NCI-H1048 (cell line): ENCODE data around the gene KRTAP17-1.

Source experiments
- DNase-seq: peaks from one replicate; lab custom pipeline; 2025; lab: John Stamatoyannopoulos, UW

KRTAP17-1 gene

DNA sequence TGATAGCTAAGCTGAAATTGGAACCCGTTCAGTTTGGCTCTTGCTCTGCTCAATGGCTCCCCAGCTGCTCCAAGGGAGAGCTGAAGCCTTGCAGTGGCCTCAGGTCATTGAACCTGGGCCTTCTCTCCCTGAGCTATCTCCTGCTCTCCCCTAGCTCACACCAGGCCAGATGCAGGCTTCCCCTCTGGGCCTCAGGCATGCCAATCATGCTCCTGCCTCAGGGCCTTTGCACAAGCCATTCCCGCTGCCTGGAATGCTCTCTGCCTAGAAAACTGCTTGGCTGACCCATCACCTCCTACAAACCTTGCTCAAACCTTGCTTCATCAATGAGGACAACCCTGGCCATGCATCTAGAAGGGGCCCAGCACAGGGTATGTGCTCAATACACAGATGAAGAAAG is 16.7 kb upstream of the KRTAP17-1 start:
- no peak for DNase-seq

DNA sequence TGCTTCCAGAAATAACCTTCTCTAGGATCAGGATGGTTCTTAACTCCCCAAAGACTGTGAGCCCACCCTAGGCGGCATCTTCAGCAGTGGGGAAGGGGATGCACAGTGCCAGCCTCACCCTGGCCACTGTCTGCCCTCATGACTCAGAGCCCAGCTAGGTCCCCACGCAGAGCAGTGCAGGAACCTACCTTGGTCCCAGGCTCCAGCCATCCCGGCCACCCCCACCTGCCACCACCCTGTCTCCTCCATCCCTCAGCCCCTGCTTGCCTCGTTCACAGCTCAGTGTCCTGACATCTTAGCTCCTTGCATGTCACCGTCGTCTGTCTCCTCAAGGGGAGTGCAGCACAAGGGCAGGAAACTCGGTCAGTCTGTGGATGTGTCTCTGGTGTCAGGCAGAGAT is 16.1 kb upstream of the KRTAP17-1 start:
- no peak for DNase-seq

DNA sequence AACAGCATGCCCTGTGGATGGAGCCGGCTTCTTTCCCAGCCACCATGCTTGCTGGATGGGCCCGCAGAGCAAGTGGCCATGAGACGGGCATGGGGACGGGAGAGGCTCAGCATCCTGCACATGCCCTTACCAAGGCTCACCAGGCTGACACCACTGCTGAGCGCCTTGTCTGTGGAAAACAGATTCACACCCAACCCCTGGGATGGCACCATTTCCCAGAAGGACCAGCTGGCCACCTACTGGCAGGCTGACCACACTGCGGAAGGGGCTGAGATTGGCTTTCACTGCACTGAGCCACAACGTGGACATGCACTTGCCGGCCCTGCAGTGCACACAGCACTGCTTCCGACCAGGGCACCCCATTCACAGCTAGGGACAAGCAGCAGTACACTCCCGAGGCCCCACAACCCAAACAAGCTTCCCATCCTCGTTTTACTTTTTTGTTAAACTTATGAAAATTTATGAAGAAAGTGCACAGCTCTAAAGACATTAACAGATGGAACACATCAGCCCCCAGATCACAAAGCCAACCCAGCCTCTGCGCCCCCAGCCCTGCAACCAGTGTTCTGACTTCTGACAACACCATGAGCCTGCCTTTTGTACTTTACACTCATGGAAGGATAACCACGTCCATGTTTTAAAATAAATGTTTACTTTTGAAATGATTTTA is 13.9 kb upstream of the KRTAP17-1 start:
- no peak for DNase-seq

DNA sequence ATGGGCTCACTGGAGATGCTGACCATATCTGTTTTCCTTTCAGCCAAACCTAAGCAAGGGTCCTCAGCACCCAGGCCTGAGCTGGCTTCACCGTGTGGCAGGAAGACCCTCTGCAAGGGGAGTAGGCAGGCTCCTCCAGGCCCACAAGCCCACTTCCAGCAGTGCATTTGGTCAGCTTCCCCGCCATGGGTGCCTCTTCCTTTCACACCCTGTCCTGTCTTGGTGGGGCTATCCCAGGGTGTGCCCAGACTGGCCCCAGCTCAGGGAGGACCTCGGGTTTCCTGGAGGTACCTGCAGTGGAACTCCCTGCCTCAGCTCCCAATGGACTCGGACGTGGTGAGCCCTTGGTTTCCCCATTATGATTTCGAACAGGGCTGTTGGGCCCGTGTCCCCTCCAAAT is 12.7 kb upstream of the KRTAP17-1 start:
- DNase-seq: no peak

DNA sequence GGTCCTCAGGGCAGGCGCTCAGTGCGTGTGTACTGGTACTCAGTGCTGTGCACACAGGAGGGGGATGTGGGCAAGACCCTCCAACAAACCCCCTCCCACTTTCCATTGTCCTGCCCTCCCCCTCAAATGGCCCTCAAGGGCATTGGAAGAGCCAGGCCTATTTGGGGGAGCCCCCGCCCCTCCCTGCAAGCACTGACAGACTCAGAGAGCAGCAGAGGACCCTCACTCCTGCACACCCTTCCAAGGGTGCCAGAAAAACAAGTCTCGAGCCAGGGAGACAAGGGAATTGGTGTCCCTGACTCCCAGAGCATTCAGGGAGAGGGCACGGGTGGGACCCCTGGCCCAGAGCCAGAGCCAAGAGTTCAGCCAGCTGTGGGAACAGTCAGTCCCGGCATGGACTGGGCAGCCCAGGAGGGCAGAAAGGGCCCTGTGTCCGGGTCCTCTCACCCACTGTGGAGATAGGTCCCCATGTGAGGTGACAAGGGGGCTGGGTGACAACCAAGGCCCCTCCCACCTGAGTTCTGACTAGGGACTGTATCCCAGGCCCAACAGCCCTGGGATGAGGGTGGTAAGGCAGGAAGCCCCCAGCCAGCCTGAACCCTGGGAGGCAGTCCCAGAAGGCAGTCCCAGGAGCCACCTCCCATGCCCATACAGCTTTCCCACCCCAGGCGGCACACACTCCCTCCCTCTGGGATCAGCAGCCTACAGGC is 12.1 kb upstream of the KRTAP17-1 start:
- no peak for DNase-seq

DNA sequence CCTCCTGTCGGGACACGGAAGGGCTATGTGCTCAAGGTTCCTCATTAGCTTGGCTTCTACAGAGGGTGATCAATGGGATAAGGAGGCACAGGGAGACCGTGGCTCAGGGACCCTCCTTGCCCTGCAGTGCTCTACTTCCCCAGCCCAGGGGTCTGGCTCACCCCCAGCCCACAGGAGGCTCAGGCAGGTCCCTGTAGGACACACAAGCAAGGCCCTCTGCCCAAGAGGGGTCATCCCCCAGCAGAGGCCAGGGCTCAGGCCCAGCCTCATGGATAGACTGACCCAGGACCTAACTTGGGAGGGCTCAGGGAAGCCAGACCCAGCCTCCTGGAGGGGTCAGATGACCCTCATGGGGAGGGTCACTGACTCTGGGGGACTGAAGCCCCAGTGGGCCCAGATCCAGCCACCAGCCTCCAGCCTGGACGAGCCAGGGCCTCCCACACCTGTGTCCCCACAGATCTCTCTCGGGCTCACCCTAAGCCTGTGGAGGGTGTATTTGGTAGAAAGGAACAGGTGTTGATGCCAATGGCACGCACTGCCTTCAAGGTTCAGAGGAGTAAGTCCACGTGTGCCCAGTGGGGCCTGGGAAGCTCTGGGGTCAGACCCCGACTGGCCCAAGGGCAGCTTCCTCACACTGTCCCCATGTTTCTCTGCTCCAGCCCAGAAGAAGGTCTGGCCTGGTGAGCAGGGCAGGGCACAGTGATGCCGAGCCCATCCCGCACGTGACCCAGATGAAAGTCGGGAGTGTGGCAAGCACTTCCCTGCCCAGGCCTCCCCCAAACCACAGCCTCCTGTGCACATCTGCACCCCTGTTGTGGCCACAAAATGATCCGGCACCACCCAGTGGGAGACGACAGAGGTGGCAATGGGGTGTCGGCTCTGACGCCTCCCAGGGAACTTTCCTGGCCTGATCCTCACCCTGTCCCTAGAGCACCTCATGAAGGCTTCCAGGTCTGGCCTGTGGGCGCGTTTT is 10.9 kb upstream of the KRTAP17-1 start:
- no peak for DNase-seq

DNA sequence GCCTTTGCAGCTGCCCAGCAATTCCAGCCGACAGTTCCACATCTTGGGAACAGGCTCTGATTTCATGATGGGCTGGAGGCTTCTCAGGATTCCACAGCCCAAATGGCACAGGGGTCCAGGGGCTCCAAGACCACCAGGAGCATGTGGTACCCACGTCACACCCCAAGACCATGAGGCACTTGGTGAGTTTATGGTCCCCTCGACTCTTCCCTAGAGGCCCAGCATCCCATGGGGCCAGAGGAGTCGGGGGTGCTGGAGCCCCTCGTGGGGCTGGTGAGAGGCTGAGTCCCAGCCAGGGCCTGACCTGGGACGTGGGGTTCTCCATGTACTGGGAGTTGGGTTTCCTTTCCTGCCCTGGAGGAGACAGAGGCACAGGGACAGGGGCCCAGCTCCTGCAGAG is 10.1 kb upstream of the KRTAP17-1 start:
- DNase-seq: no peak

DNA sequence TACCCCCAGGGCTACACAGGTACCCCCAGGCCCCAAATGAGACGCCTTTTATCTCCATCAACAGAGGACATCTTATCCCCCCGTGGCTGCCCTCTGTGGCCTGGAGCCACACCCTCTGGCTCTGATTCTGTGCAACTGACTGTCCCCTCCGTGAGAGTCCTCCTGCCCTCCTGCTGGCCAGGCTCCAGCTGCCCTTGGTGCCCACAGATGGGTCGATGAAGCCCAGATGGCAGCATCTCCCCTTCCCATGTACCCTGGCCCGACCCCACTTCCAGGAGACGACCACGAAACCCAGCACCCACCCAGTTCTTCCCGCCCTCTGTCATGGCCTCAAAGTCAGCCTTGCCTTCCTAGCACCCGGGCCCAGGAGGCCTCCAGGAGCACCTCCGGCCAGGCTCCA is 9.6 kb upstream of the KRTAP17-1 start:
- no peak for DNase-seq

DNA sequence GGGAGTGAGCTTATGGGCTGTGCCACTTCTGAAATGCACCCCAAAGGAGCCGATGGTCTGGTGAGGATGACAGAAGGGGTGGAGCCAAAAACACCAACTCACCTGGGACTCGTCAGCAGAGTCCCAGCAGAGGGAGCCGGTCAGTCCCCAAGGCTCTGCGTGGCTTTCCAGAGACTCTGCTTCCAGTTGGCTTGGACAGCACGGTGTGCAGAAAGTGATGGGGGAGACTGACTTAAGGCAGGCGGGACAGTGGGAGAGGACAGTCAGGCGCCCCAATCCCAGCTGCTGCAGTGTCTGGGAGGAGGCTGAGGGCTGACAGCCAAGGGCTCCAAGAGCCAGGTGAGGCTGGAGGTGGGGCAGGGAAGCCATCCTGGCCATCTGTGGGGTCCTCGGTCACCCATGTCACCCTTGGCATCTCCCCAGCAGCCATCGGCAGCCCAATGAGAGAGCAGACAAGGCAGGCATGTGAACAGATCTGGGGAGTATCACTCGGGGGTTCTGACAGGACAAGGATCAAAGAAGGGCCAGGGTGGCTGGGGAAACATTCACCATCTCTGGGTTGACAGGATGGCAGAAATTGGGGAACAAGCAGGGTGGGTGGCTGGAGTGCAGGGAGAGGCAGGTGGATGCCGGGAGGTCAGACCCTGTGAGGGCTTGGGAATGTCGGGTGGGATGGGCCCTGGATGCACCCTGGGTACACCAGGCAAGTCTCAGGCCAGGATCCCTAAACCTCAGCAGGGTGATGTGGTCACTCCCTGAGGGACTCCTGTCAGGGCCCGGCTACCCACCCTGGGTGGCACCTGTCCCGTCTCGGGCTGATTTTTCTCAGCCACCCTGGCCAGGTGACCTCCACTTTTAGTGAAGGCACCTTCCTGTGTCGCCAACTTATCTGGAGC is 8.9 kb upstream of the KRTAP17-1 start:
- DNase-seq: no peak

DNA sequence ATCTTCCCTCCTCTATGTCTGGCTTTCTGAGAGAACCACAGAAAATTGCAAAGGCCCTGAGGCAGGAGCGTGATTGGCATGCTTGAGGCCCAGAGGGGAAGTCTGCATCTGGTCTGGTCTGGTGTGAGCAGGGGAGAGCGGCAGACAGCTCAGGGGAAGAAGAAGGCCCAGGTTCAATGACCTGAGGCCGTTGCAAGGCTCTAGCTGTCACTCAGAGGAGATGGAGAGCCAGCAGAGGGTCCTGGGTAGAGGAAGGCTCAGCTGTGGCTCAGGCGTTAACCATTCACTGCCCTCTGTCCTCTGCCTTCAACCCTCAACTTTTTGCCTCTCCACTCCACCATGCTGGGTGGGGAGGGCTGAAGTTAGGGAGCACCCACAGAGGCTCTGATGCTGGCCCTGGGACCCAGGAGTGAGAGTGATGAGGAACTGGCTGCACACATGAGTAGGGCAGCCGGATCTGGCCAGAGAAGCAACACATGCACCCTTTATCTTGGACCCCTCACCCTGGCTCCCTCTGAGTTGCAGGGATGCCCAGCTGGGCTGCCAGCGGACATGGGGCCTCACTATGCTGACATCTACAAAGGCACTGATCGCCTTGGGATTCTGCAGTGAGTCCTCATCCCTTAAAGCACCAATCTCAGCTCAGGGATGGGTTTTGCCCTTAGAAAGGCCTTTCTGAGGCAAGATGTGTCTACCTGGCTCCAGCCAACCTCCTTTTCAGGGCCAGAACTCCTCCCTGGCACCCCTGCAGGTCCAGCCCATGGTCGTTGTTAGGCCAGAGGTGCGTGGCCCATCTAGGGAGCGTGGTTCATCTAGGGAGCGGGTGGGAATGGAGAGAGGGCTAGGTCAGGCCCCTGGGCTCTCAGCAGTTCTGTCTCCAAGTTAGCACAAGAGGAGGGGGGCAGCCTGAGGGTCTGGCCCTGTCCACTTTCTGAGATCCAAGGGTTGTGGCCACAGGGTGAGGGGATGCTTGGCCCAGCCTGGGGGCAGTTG is 7.7 kb upstream of the KRTAP17-1 start:
- no peak for DNase-seq

DNA sequence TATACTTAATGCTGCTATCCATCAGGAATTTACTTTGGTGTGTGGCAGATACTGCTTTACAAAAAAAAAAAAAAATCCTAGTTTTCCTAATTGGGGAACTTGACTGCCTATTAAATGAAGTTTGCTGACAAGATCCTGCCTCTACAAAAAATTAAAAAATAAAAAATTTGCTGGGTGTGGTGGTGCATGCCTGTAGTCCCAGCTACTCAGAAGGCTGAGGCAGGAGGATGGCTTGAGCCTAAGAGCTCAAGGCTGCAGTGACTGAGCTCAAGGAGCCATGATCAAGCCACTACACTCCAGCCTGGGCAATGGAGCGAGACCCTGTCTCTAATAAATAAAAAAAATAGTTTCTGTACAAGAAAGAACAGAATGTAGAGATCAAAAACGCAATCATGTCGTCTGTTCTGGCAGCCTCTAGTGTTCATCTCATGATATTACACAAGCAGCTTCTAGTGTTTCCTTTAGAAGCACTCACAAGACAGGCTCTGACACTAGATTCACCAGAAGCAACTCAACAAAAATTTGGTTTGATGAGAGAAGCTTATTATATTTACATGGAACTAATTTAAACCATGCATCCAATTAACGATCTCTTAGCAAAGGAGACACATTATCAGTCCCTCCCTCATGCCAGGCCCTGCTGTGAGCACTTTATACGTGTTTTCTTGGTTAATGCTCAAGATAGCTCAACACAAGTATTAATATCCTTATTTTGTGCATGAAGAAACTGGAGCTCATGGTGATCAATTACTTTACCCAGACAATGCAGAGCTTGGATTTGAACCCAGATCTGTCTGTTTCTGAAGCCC is 6.8 kb upstream of the KRTAP17-1 start:
- peak; percentile 8 for DNase-seq

DNA sequence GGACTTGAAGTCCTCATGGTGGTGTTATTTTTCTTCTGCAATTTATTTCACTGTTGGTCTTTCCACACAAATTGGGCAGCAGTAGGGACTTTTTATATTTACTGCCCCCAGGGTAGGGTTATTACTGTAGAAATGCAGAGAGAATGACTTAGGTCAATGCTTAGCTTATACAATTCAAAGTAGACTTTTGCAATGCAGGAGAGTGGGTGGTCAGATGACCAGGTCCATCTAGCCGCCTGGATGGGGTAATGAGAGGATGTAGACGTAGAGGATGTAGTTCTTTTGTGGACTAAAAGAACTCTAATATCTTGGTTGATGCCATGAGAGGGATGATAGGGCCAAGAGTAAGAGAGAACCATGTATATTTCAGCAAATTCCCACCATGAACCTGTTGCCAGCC is 2.7 kb upstream of the KRTAP17-1 start:
- DNase-seq: no peak

DNA sequence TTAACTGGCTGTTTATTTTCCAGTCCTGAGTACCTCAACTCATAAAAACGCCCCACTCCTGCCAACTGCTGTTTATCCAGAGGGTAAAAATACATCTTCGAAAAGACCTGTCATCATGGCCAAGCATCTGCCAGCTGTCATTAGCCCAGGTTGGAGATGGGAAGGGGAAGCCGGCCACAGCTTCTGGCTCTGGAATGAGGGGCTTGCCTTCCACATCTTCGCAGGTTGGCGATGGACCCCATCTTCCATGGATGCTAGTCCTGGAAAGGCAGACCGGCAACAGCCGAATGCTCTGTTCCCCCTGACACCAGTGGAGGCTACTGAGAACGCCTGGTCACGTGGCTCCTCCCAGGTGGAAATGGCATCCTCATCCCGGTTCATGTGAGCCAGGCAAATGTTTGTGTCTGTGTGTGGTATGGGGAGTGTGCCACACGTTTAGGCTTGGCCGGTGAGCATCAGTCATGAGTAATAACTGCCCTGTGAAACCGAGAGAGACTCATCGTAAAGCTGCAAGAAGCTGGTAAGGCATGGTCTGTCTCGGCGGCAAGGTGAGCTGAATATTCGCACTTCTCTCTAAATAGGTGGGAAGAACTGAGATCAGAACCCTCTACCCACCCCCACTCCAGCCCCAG is 420 bp upstream of the KRTAP17-1 start:
- no peak for DNase-seq

DNA sequence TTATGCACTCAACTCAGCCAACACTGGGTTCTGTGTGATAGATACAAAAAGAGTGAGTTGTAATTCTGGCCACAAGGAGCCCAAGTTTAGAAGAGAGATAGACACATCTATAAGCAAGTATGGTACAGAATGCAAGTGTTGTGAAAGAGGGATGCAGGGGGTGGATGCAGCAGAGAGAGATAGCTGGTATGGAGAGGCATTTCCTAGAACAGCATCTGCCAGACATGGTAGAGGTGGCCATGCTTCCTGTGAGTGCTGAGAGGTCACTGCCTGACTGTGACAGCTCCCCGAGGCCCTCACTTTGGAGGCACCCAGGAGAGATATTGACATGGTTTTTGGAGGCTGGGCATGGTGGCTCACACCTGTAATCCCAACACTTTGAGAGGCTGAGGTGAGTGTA is 4.4 kb downstream of the KRTAP17-1 start:
- DNase-seq: no peak

DNA sequence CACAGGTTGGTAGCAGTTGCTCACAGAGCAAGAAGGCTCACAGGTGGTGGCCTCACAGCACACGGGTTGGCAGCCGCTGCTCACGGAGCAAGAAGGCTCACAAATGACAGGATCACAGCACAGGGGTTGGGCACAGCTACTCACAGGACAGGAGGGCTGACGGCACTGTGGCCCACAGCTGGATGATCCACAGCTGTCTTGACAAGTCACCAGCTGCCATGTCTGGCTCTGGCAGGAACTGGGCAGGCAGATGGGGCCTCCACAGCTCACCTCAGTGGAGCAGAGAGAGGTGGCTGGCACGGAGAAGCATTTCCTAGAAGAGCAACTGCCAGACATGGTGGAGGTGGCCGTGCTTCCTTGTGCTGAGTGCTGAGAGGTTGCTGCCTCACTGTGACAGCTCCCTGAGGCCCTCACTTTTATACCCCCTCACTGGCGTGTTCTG is 6.6 kb downstream of the KRTAP17-1 start, which contains the start of gene KRTAP16-1:
KRTAP16-1 (minus strand) TSS at position 392 of the 442 bp plus-strand sequence; CDS start at position 336, 56 bp downstream.
- DNase-seq: no peak

DNA sequence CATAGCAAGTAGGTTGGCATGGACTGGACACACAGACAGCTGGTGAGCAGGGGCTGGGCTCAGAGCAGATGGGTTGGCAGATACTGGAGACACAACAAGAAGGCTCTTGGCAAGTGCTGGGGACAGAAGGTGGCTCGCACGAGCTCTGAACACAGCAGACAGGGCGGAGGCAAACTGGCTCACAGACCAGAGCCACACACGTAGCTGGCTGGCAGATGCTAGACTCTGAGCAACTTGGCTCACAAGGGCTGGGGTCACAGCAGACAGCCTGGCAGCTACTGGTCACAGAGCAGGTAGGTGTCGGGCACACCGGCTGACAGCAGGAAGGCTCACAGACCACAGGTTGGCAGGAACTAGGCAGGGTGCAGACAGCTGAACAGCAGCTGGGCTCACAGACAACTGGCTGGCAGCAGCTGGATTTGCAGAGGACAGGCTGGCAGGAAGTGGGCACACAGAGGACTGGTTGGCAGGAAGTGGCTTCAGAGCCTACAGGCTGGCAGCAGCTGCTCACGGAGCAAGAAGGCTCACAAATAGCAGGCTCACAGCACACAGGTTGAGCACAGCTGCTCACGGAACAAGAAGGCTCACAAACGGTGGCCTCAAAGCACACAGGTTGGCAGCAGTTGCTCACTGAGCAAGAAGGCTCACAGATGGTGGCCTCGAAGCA is 7.1 kb downstream of the KRTAP17-1 start:
- no peak for DNase-seq

DNA sequence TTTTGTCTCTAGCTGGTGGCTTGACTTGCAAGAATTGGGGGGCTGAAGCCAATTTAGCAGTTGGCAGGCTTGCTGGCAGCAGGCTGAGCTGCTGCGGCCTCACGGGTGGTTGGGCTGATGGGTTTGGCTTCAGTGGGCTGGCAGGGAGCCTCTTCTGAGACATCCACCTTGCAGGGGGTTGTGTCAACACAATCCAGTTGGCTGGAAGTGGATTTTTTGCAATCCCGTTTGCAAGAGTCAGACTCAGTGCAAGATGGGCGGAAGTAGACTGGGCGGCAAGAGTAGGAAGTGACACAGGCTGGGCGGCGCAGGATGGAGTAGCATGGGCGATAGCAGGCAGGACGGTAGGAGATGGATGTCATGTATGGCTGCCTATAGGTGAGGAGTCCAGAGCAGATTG is 7.9 kb downstream of the KRTAP17-1 start:
- no peak for DNase-seq

DNA sequence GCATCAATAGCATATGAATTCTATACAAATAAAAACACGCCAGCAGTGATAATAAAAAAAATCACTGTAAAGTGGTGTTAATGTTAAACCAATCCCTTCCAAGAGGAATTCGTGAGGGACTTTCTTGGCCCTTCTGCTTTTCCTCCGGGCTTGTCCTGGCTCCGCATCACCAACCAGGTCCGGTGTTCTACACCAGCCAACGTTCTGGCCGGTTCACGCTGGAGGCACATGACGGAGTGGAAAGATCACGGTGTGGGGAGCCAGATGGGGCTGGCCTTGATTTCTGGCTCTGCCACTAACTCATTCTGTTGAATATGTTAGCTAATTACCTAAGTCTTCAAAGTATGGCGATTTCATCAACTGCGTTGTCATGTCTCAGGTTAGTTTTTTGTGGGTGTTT is 11.4 kb downstream of the KRTAP17-1 start:
- DNase-seq: no peak
